HepG2 (cell line): ENCODE measurements around the gene ZPR1. TPM values are rescaled to one million over a fixed set of nuclear protein-coding genes. Genes with fewer than 3 reads are reported as not detected.
A peak's percentile ranks its signal among the peaks of the same experiment; 100 is the strongest.

Source experiments
- FOSL2 ChIP-seq: sonication (generic); formaldehyde crosslinking; IDR thresholded peaks from 2 replicates; pipeline ENCODE4 v1.4.0; 2020; ENCODE audit warnings: missing genetic modification reagents
- ISX ChIP-seq: sonication (generic); formaldehyde crosslinking; conservative IDR thresholded peaks from 2 replicates; pipeline ENCODE4 v1.5.0; 2020; ENCODE audit warnings: missing genetic modification reagents
- KLF11 ChIP-seq: IDR thresholded peaks from 2 replicates; pipeline ENCODE4 v1.6.1; 2016; ENCODE audit warnings: missing compliant biosample characterization
- LCORL ChIP-seq, 2 experiments: fragments of 450-650 bp in 1 of 2; sonication (generic) in 1 of 2; formaldehyde crosslinking in 1 of 2; IDR thresholded peaks; 2 replicates each; pipeline versions ENCODE4 v1.5.0 to v1.6.1; 2017 to 2020; ENCODE audit warnings: antibody characterized with exemption in 1 of 2, missing genetic modification reagents in 1 of 2
- MBNL3 ChIP-seq: fragments of 250-450 bp; sonication (Bioruptor Pico); conservative IDR thresholded peaks from 2 replicates; pipeline ENCODE4 v1.8.0; 2022; ENCODE audit warnings: mild to moderate bottlenecking, inconsistent platforms
- PRPF4 ChIP-seq: fragments of 200-400 bp; formaldehyde crosslinking; IDR thresholded peaks from 2 replicates; pipeline ENCODE4 v1.6.1; 2016; ENCODE audit warnings: low read length, low read depth; ENCODE audit not compliant: poor library complexity, severe bottlenecking
- ZHX1 ChIP-seq: sonication (generic); formaldehyde crosslinking; IDR thresholded peaks from 2 replicates; pipeline ENCODE4 v1.8.1; 2022; ENCODE audit warnings: low read depth, mild to moderate bottlenecking, missing genetic modification reagents
- ZMAT5 ChIP-seq: sonication (generic); formaldehyde crosslinking; IDR thresholded peaks from 2 replicates; pipeline ENCODE4 v1.5.0; 2020; ENCODE audit warnings: mild to moderate bottlenecking, low read depth, missing genetic modification reagents, borderline replicate concordance
- ZNF207 ChIP-seq: fragments of 450-650 bp; IDR thresholded peaks from 2 replicates; pipeline ENCODE4 v1.6.1; 2016; ENCODE audit warnings: antibody characterized with exemption, borderline replicate concordance
- ZNF235 ChIP-seq: sonication (generic); formaldehyde crosslinking; IDR thresholded peaks from 2 replicates; pipeline ENCODE4 v1.8.1; 2023; ENCODE audit warnings: mild to moderate bottlenecking, missing genetic modification reagents, borderline replicate concordance
- ZNF337 ChIP-seq: sonication (generic); formaldehyde crosslinking; IDR thresholded peaks from 2 replicates; pipeline ENCODE4 v1.5.1; 2020; ENCODE audit warnings: missing genetic modification reagents, low read depth, mild to moderate bottlenecking, borderline replicate concordance
- ZNF441 ChIP-seq: sonication (generic); formaldehyde crosslinking; IDR thresholded peaks from 2 replicates; pipeline ENCODE4 v1.7.0; 2021; ENCODE audit warnings: missing genetic modification reagents, borderline replicate concordance
- ZNF546 ChIP-seq: sonication (generic); formaldehyde crosslinking; conservative IDR thresholded peaks from 2 replicates; pipeline ENCODE4 v1.8.1; 2023; ENCODE audit warnings: mild to moderate bottlenecking, missing genetic modification reagents
- ZNF598 ChIP-seq: sonication (generic); formaldehyde crosslinking; IDR thresholded peaks from 2 replicates; pipeline ENCODE4 v1.5.1; 2020; ENCODE audit warnings: mild to moderate bottlenecking, missing genetic modification reagents, borderline replicate concordance
- ZNF883 ChIP-seq: sonication (generic); formaldehyde crosslinking; IDR thresholded peaks from 2 replicates; pipeline ENCODE4 v1.5.1; 2020; ENCODE audit warnings: mild to moderate bottlenecking, missing genetic modification reagents; ENCODE audit errors: not compliant biosample characterization
- ZSCAN25 ChIP-seq: sonication (generic); formaldehyde crosslinking; IDR thresholded peaks from 2 replicates; pipeline ENCODE4 v1.8.0; 2022; ENCODE audit warnings: mild to moderate bottlenecking, missing genetic modification reagents
- polyA plus RNA-seq, 8 experiments: library from polyadenylated mRNA; depleted of rRNA in 3 of 8; stranded (reverse) in 7 of 8; unstranded in 1 of 8; fragments of >200 nt; fragmentation: Illumina TruSeq in 4 of 8; extraction: Trizol in 4 of 8; gene quantifications; 2 replicates each; pipeline versions ENCODE4 v1.2.1 to v1.2.3, GENCODE V29; 2011 to 2016; ENCODE audit warnings: low read depth in 4 of 8, missing spikeins in 1 of 8, mixed read lengths in 1 of 8; ENCODE audit not compliant: insufficient read depth in 1 of 8
- total RNA-seq, 5 experiments: library from RNA; depleted of rRNA; stranded (reverse); fragments of >200 nt; fragmentation: Illumina TruSeq; extraction: Trizol; gene quantifications; 2 replicates each; pipeline ENCODE4 v1.2.3, GENCODE V29; 2016; ENCODE audit warnings: low read depth in 1 of 5
- TF ChIP-seq, protein P1 (sequence below): sonication (generic); formaldehyde crosslinking; IDR thresholded peaks from 2 replicates; pipeline ENCODE4 v1.4.0; 2020; ENCODE audit warnings: low read depth, missing genetic modification reagents
- TF ChIP-seq, protein P2 (sequence below): sonication (generic); formaldehyde crosslinking; IDR thresholded peaks from 2 replicates; pipeline ENCODE4 v1.4.0; 2020; ENCODE audit warnings: missing genetic modification reagents

Gene ZPR1
- total and polyA plus RNA-seq, 2 of the 13 experiments (the other 11 are each of a cell fraction or from before 2014, with no cell fraction given) = 40.0 to 79.3 TPM

- TF ChIP-seq ZHX1 (CRISPR knock-in tag) = peak; percentile 84
- TF ChIP-seq ZNF235 (CRISPR knock-in tag) = peak; percentile 65; the same call in 1 of the 2 replicates
- TF ChIP-seq, protein P1, sequence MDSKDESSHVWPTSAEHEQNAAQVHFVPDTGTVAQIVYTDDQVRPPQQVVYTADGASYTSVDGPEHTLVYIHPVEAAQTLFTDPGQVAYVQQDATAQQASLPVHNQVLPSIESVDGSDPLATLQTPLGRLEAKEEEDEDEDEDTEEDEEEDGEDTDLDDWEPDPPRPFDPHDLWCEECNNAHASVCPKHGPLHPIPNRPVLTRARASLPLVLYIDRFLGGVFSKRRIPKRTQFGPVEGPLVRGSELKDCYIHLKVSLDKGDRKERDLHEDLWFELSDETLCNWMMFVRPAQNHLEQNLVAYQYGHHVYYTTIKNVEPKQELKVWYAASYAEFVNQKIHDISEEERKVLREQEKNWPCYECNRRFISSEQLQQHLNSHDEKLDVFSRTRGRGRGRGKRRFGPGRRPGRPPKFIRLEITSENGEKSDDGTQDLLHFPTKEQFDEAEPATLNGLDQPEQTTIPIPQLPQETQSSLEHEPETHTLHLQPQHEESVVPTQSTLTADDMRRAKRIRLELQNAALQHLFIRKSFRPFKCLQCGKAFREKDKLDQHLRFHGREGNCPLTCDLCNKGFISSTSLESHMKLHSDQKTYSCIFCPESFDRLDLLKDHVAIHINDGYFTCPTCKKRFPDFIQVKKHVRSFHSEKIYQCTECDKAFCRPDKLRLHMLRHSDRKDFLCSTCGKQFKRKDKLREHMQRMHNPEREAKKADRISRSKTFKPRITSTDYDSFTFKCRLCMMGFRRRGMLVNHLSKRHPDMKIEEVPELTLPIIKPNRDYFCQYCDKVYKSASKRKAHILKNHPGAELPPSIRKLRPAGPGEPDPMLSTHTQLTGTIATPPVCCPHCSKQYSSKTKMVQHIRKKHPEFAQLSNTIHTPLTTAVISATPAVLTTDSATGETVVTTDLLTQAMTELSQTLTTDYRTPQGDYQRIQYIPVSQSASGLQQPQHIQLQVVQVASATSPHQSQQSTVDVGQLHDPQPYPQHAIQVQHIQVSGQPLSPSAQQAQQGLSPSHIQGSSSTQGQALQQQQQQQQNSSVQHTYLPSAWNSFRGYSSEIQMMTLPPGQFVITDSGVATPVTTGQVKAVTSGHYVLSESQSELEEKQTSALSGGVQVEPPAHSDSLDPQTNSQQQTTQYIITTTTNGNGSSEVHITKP = peak; percentile 94
- TF ChIP-seq ZNF207 = no peak
- peak; percentile 73; the same call in 1 of the 2 replicates for TF ChIP-seq ZNF337
- TF ChIP-seq MBNL3 = no peak
- 0 out of 2 replicates have a peak, but pooled peaks have one; percentile 33 for TF ChIP-seq KLF11 (CRISPR knock-in tag)
- TF ChIP-seq ZNF598 = no peak
- TF ChIP-seq PRPF4 = no peak
- TF ChIP-seq, protein P2, sequence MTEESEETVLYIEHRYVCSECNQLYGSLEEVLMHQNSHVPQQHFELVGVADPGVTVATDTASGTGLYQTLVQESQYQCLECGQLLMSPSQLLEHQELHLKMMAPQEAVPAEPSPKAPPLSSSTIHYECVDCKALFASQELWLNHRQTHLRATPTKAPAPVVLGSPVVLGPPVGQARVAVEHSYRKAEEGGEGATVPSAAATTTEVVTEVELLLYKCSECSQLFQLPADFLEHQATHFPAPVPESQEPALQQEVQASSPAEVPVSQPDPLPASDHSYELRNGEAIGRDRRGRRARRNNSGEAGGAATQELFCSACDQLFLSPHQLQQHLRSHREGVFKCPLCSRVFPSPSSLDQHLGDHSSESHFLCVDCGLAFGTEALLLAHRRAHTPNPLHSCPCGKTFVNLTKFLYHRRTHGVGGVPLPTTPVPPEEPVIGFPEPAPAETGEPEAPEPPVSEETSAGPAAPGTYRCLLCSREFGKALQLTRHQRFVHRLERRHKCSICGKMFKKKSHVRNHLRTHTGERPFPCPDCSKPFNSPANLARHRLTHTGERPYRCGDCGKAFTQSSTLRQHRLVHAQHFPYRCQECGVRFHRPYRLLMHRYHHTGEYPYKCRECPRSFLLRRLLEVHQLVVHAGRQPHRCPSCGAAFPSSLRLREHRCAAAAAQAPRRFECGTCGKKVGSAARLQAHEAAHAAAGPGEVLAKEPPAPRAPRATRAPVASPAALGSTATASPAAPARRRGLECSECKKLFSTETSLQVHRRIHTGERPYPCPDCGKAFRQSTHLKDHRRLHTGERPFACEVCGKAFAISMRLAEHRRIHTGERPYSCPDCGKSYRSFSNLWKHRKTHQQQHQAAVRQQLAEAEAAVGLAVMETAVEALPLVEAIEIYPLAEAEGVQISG = peak; percentile 94
- peak; percentile 93 for TF ChIP-seq ZNF546
- TF ChIP-seq ISX (CRISPR knock-in tag) = 0 out of 2 replicates have a peak, but pooled peaks have one; percentile 46
- no peak for TF ChIP-seq LCORL (IDR thresholded peaks at IDR 0.05)
- peak; percentile 74 for TF ChIP-seq LCORL (CRISPR knock-in tag; IDR thresholded peaks at IDR 0.05)
- peak; percentile 46; the same call in 1 of the 2 replicates for TF ChIP-seq ZNF441 (CRISPR knock-in tag)
- TF ChIP-seq FOSL2 (CRISPR knock-in tag) = peak; percentile 46
- peak; percentile 54; the same call in 1 of the 2 replicates for TF ChIP-seq ZSCAN25 (CRISPR knock-in tag)
- TF ChIP-seq ZMAT5 (CRISPR knock-in tag) = no peak
- peak; percentile 84 for TF ChIP-seq ZNF883 (CRISPR knock-in tag)
Observed at GRCh38 chr11:116772443-116773202, 15.2 kb downstream of the ZPR1 start, which contains the start of gene BUD13 (continued).
